Neural crest cell (in vitro differentiated cells): ENCODE data around the gene SLC27A3. TPM values are rescaled to one million over a fixed set of nuclear protein-coding genes. Genes with fewer than 3 reads are reported as not detected.

Experiments
- DNase-seq: peaks from one replicate; pipeline ENCODE4 v3.0.0; 2021; ENCODE audit warnings: low read depth, mixed read lengths, low spot score
- H3K27ac Mint-ChIP-seq: one replicate; pipeline ENCODE4 v1.8.0; 2021; ENCODE audit warnings: mild to moderate bottlenecking, mixed read lengths; ENCODE audit not compliant: unreplicated experiment
- H3K27me3 Mint-ChIP-seq: 2 replicates; pipeline ENCODE4 v1.8.0; 2021; ENCODE audit warnings: low read depth, mild to moderate bottlenecking, mixed read lengths
- H3K36me3 Mint-ChIP-seq: 2 replicates; pipeline ENCODE4 v1.8.0; 2021; ENCODE audit warnings: low read depth, mild to moderate bottlenecking, mixed read lengths
- H3K4me1 Mint-ChIP-seq: 2 replicates; pipeline ENCODE4 v1.8.0; 2021; ENCODE audit warnings: mixed read lengths
- H3K4me3 Mint-ChIP-seq: one replicate; pipeline ENCODE4 v1.8.0; 2021; ENCODE audit warnings: mild to moderate bottlenecking, mixed read lengths
- H3K9me3 Mint-ChIP-seq: 2 replicates; pipeline ENCODE4 v1.8.0; 2021; ENCODE audit warnings: mixed read lengths
- total RNA-seq: library from RNA; stranded (reverse); gene quantifications from 2 replicates; pipeline ENCODE4 v1.2.1, GENCODE V29; 2021
- TF ChIP-seq, protein P1 (sequence below): fragments of 200-600 bp; sonication (generic); conservative IDR thresholded peaks from 2 replicates; pipeline ENCODE4 v1.5.0; 2021; ENCODE audit warnings: antibody characterized with exemption, mild to moderate bottlenecking

SLC27A3 gene
- total RNA-seq, 1 donor from 2014 or later: 16.8 TPM

GRCh38 chr1:153805886-153806719, 30.9 kb downstream of the SLC27A3 start:
- no peak for DNase-seq
- TF ChIP-seq, protein P1, sequence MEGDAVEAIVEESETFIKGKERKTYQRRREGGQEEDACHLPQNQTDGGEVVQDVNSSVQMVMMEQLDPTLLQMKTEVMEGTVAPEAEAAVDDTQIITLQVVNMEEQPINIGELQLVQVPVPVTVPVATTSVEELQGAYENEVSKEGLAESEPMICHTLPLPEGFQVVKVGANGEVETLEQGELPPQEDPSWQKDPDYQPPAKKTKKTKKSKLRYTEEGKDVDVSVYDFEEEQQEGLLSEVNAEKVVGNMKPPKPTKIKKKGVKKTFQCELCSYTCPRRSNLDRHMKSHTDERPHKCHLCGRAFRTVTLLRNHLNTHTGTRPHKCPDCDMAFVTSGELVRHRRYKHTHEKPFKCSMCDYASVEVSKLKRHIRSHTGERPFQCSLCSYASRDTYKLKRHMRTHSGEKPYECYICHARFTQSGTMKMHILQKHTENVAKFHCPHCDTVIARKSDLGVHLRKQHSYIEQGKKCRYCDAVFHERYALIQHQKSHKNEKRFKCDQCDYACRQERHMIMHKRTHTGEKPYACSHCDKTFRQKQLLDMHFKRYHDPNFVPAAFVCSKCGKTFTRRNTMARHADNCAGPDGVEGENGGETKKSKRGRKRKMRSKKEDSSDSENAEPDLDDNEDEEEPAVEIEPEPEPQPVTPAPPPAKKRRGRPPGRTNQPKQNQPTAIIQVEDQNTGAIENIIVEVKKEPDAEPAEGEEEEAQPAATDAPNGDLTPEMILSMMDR: no peak
- H3K27me3 Mint-ChIP-seq: peaks cover 2% of the 10 kb centered on the region
- no peaks in the 10 kb centered on the region for H3K9me3 Mint-ChIP-seq
- H3K4me3 Mint-ChIP-seq: peak overlapping the region; percentile 59
- H3K4me1 Mint-ChIP-seq: peaks cover 11% of the 10 kb centered on the region
- no peak overlapping the region for H3K27ac Mint-ChIP-seq
- H3K36me3 Mint-ChIP-seq: peaks cover 17% of the 10 kb centered on the region

DNA sequence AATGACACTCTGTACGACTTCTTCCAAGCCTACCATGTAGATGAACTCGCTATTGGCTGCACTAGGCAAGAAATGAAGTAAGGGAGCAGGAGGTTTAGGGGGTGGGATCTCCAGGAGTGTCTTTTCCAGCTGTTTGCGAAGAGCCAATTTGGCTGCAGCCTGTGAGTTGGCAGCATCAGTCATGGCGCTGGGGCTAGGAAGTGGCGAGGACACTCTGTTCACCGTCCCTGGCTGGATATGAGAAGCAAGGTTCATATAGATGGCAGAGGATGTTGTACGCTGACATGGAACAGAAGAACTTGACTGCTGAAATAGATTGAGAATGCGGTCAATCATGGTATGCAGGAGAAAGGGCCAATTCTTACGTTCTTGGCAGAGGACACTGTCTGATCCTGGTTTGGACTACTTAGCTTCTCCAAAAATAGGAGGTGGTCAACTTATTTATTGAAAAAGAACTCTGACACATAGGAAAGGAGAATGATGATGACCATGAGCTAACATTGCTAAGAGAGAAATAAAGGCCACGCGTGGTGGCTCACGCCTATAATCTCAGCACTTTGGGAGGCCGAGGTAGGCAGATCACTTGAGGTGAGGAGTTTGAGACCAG, 41.2 kb downstream of the SLC27A3 start:
- Mint-ChIP-seq H3K27me3 (no peaks in the 10 kb centered on the region), H3K9me3 (no peaks in the 10 kb centered on the region), H3K4me3 (no peak overlapping the region), H3K36me3 (peaks cover 27% of the 10 kb centered on the region), H3K27ac (no peak overlapping the region), H3K4me1 (no peaks in the 10 kb centered on the region)
- TF ChIP-seq, protein P1: no peak
- no peak for DNase-seq

- H3K36me3 Mint-ChIP-seq: peaks cover 23% of the 10 kb centered on the region
- H3K9me3 Mint-ChIP-seq: no peaks in the 10 kb centered on the region
- H3K4me3 Mint-ChIP-seq: no peak overlapping the region
- no peak overlapping the region for H3K27ac Mint-ChIP-seq
- H3K27me3 Mint-ChIP-seq: no peaks in the 10 kb centered on the region
- TF ChIP-seq, protein P1: no peak
- no peak for DNase-seq
- H3K4me1 Mint-ChIP-seq: no peaks in the 10 kb centered on the region
Observed at GRCh38 chr1:153818876-153819275, 43.7 kb downstream of the SLC27A3 start.

GRCh38 chr1:153827168-153827964, 52.2 kb downstream of the SLC27A3 start:
- DNase-seq: no peak
- no peak overlapping the region for H3K27ac Mint-ChIP-seq
- no peaks in the 10 kb centered on the region for H3K9me3 Mint-ChIP-seq
- H3K27me3 Mint-ChIP-seq: no peaks in the 10 kb centered on the region
- TF ChIP-seq, protein P1: peak; percentile 24
- no peak overlapping the region for H3K4me3 Mint-ChIP-seq
- peaks cover 11% of the 10 kb centered on the region for H3K36me3 Mint-ChIP-seq
- peaks cover 5% of the 10 kb centered on the region for H3K4me1 Mint-ChIP-seq

Other genes with a start within 250 kb of the SLC27A3 start
- not detected in 2 replicates for gene S100A6, start 239.4 kb upstream of the SLC27A3 start, total RNA-seq
- gene S100A5, start 234.5 kb upstream of the SLC27A3 start, total RNA-seq: not detected in 2 replicates
- 10.3 and 11.7 TPM in 2 replicates for gene S100A4, start 229.6 kb upstream of the SLC27A3 start, total RNA-seq
- not detected in 2 replicates for gene S100A3, start 226.1 kb upstream of the SLC27A3 start, total RNA-seq
- not detected in 2 replicates for gene S100A2, start 209.6 kb upstream of the SLC27A3 start, total RNA-seq
- gene S100A16, start 162.3 kb upstream of the SLC27A3 start, total RNA-seq: 5.3 and 7.1 TPM in 2 replicates
- not detected in 2 replicates for gene S100A14, start 159.1 kb upstream of the SLC27A3 start, total RNA-seq
- 30.2 and 33.7 TPM in 2 replicates for gene S100A13, start 147.9 kb upstream of the SLC27A3 start, total RNA-seq
- not detected in 2 replicates for gene S100A1, start 147.0 kb upstream of the SLC27A3 start, total RNA-seq
- 132 and 136 TPM in 2 replicates for gene CHTOP, start 141.3 kb upstream of the SLC27A3 start, total RNA-seq
- gene SNAPIN, start 116.7 kb upstream of the SLC27A3 start, total RNA-seq: 52.8 and 55.4 TPM in 2 replicates
- 404 and 407 TPM in 2 replicates for gene ILF2, start 104.4 kb upstream of the SLC27A3 start, total RNA-seq
- gene NPR1, start 96.7 kb upstream of the SLC27A3 start, total RNA-seq: 0.57 and 0.93 TPM in 2 replicates
- gene INTS3, start 47.4 kb upstream of the SLC27A3 start, total RNA-seq: 78.4 and 79.2 TPM in 2 replicates
- 49.7 and 52.5 TPM in 2 replicates for gene GATAD2B, start 147.6 kb downstream of the SLC27A3 start, total RNA-seq
- gene DENND4B, start 171.3 kb downstream of the SLC27A3 start, total RNA-seq: 71.6 and 75.2 TPM in 2 replicates
- gene CRTC2, start 183.2 kb downstream of the SLC27A3 start, total RNA-seq: 34.1 and 34.7 TPM in 2 replicates
- gene SLC39A1, start 188.1 kb downstream of the SLC27A3 start, total RNA-seq: 107 and 113 TPM in 2 replicates
- 18.2 and 20.0 TPM in 2 replicates for gene CREB3L4, start 192.5 kb downstream of the SLC27A3 start, total RNA-seq
- 72.9 and 74.2 TPM in 2 replicates for gene JTB, start 202.3 kb downstream of the SLC27A3 start, total RNA-seq
- gene RAB13, start 210.9 kb downstream of the SLC27A3 start, total RNA-seq: 90.9 and 91.5 TPM in 2 replicates
- gene RPS27, start 215.4 kb downstream of the SLC27A3 start, total RNA-seq: 1,806 and 2,076 TPM in 2 replicates